ENCODE measurements around the gene TMEM62. TPM values are rescaled to one million over a fixed set of nuclear protein-coding genes. Genes with fewer than 3 reads are reported as not detected.

TMEM62 gene
- total and polyA plus RNA-seq, 7 donors: 10.2 to 35.2 (median 27.4) TPM

DNA sequence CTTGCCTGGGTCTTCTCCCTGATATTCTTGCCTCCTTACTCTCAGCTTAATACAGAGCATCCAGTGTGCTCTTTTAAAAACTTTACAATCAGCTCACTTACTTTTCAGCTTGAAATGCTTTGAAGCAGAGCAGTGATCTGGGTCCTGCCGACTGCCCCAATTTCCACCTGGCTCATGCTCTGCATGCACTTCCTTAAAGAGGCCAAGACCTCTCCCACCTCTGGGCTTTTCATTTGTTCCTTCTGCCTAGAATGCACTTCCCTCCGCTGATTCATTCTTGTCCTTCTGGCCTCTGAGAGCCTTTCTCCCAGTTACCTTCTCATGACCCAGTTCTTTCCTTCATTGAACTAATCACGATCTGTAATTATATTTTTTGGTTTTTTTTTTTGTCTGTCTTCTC lies 49.9 kb downstream of the TMEM62 start:
- Histone ChIP-seq H3K4me3 (no peak overlapping the region), H3K27ac (no peak overlapping the region), H3K36me3 (peaks cover 0 to 17% (median 0%) of the 10 kb centered on the region in 4 donors), H3K27me3 (no peaks in the 10 kb centered on the region), H3K4me1 (peaks cover 0 to 21% (median 14%) of the 10 kb centered on the region in 4 donors), H3K9me3 (no peaks in the 10 kb centered on the region)
- WGBS, 2 donors: 75 to 79% methylated on average over 3 of the region's 3 CpGs
- no peak for TF ChIP-seq POLR2AphosphoS5 (IDR thresholded peaks at IDR 0.05)
- TF ChIP-seq CTCF (IDR thresholded peaks at IDR 0.05): no peak
- no peak for TF ChIP-seq POLR2A (IDR thresholded peaks at IDR 0.05)
- TF ChIP-seq EP300 (IDR thresholded peaks at IDR 0.05): no peak
- intact Hi-C loops (cut with DNase I): loop anchor here (5.0 to 10.0 kb wide), 2 partner anchors 46 to 78 kb away; partner anchors contain the start of gene UBR1
- no peak for DNase-seq

DNA sequence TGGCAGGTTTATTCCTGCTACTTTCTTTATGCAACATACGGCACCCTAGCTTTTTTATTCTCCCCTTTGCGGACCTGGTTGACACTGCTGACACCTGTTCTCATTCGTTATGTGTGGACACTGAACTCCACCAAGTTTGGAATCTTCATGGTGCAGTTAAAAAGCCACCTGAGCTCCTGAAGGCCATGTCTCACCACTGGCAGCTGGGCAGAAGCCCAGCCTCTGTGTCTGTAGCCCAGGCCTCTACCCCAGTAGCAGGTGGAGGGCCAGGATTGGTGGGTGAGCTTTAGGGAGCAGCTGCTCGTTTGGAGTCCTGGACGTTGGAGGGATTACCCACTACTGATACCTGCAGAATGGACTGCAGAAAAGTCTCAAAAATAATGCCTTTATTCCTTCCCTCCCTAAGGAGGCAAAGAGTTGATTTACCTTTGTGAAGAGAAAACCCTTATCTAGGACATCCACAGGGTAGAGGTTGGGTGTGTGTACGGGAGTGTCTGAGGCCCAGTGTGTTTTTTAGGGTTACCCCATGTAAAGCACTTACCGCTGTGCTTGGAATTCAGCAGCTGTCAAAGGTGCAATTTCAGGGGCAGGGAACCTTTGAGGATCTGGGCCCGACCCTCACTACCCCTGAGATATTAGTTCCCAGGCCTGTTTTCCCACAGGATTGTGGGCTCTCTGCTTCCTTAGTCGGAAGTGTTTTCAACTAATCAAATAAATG lies 51.2 kb downstream of the TMEM62 start:
- Histone ChIP-seq H3K36me3 (peaks cover 0 to 22% (median 0%) of the 10 kb centered on the region in 4 donors), H3K27me3 (no peaks in the 10 kb centered on the region), H3K9me3 (no peaks in the 10 kb centered on the region), H3K4me3 (peak overlapping the region in 3 of 4 donors; percentile 61 to 83 (median 75)), H3K27ac (peak overlapping the region; percentile 82 to 88 (median 87)), H3K4me1 (peaks cover 0 to 26% (median 20%) of the 10 kb centered on the region in 4 donors)
- TF ChIP-seq EP300 (IDR thresholded peaks at IDR 0.05) (no peak), POLR2AphosphoS5 (IDR thresholded peaks at IDR 0.05) (no peak), CTCF (IDR thresholded peaks at IDR 0.05) (no peak), POLR2A (IDR thresholded peaks at IDR 0.05) (no peak)
- intact Hi-C loops (cut with DNase I): loop anchor here (5.0 to 10.0 kb wide), 2 partner anchors 47 to 80 kb away; partner anchors contain the start of gene UBR1
- WGBS, 2 donors: 69 to 80% methylated on average over 9 of the region's 9 CpGs
- no peak for DNase-seq

GRCh38 chr15:43185157-43186002 lies 52.0 kb downstream of the TMEM62 start, which contains the start of gene CCNDBP1:
CCNDBP1 (plus strand) TSS chr15:43185403; CDS start chr15:43185499, 96 bp downstream.
- H3K4me3 ChIP-seq: peak within 1 kb of the TSS; percentile 47 to 83 (median 68)
- DNase-seq: peak; percentile 94
- H3K9me3 ChIP-seq: no peaks in the 10 kb centered on the region
- peak within 1 kb of the TSS; percentile 82 to 88 (median 87) for H3K27ac ChIP-seq
- H3K4me1 ChIP-seq: peaks cover 0 to 34% (median 27%) of the 10 kb centered on the region in 4 donors
- WGBS, 2 donors: 1% methylated on average over 69 of the region's 69 CpGs
- intact Hi-C loops (cut with DNase I): loop anchor here (2.0 to 10.0 kb wide), 2 partner anchors 81 to 99 kb away; partner anchors contain the start of gene UBR1
- no peaks in the 10 kb centered on the region for H3K27me3 ChIP-seq
- peak in 2 of 4 experiments; percentile 19 to 33 for TF ChIP-seq CTCF (IDR thresholded peaks at IDR 0.05)
- peak; percentile 70 to 89 (median 86) for TF ChIP-seq POLR2AphosphoS5 (IDR thresholded peaks at IDR 0.05)
- no peak for TF ChIP-seq EP300 (IDR thresholded peaks at IDR 0.05)
- TF ChIP-seq POLR2A (IDR thresholded peaks at IDR 0.05): peak; percentile 40 to 55
- peaks cover 0 to 26% (median 0%) of the 10 kb centered on the region in 4 donors for H3K36me3 ChIP-seq

GRCh38 chr15:43186003-43186353 lies 52.6 kb downstream of the TMEM62 start:
- intact Hi-C loops (cut with DNase I): loop anchor here (2.0 to 10.0 kb wide), 2 partner anchors 81 to 99 kb away; partner anchors contain the start of gene UBR1
- no peaks in the 10 kb centered on the region for H3K27me3 ChIP-seq
- no peak for DNase-seq
- H3K36me3 ChIP-seq: peaks cover 0 to 32% (median 3%) of the 10 kb centered on the region in 4 donors
- peaks cover 0 to 38% (median 28%) of the 10 kb centered on the region in 4 donors for H3K4me1 ChIP-seq
- TF ChIP-seq POLR2A (IDR thresholded peaks at IDR 0.05): no peak
- peak in 3 of 4 experiments; percentile 4 to 11 (median 6) for TF ChIP-seq CTCF (IDR thresholded peaks at IDR 0.05)
- TF ChIP-seq POLR2AphosphoS5 (IDR thresholded peaks at IDR 0.05): no peak
- TF ChIP-seq EP300 (IDR thresholded peaks at IDR 0.05): no peak
- H3K4me3 ChIP-seq: peak overlapping the region; percentile 47 to 83 (median 68)
- peak overlapping the region; percentile 82 to 88 (median 87) for H3K27ac ChIP-seq
- H3K9me3 ChIP-seq: no peaks in the 10 kb centered on the region
- WGBS, 2 donors: 1 to 4% methylated on average over 13 of the region's 13 CpGs
